HepG2 (cell line): ENCODE measurements around the gene CACNA1G. TPM values are rescaled to one million over a fixed set of nuclear protein-coding genes. Genes with fewer than 3 reads are reported as not detected.

Experiments
- ATAD3A ChIP-seq: sonication (generic); formaldehyde crosslinking; IDR thresholded peaks from 2 replicates; pipeline ENCODE4 v1.4.0; 2020; ENCODE audit warnings: missing genetic modification reagents
- ATF4 ChIP-seq, 2 experiments: fragments of 450-650 bp in 1 of 2; sonication (generic) in 1 of 2; formaldehyde crosslinking; IDR thresholded peaks; 2 replicates each; pipeline versions ENCODE4 v1.5.0 to v1.8.0; 2020 to 2022; ENCODE audit warnings: mild to moderate bottlenecking in 1 of 2, missing genetic modification reagents in 1 of 2
- CERS6 ChIP-seq: sonication (generic); formaldehyde crosslinking; IDR thresholded peaks from 2 replicates; pipeline ENCODE4 v1.5.0; 2020; ENCODE audit warnings: missing genetic modification reagents
- CREBL2 ChIP-seq: sonication (generic); formaldehyde crosslinking; IDR thresholded peaks from 2 replicates; pipeline ENCODE4 v1.8.1; 2023; ENCODE audit warnings: missing genetic modification reagents, mild to moderate bottlenecking, borderline replicate concordance
- ELF3 ChIP-seq: IDR thresholded peaks from 2 replicates; pipeline ENCODE4 v1.6.1; 2016; ENCODE audit warnings: missing genetic modification reagents, missing compliant biosample characterization
- FOXO1 ChIP-seq: sonication (generic); formaldehyde crosslinking; IDR thresholded peaks from 2 replicates; pipeline ENCODE4 v1.4.0; 2020; ENCODE audit warnings: missing genetic modification reagents
- NFAT5 ChIP-seq: sonication (generic); formaldehyde crosslinking; IDR thresholded peaks from 2 replicates; pipeline ENCODE4 v1.4.0; 2020; ENCODE audit warnings: missing genetic modification reagents
- SAFB2 ChIP-seq: sonication (generic); formaldehyde crosslinking; IDR thresholded peaks from 2 replicates; pipeline ENCODE4 v1.5.1; 2020; ENCODE audit warnings: missing genetic modification reagents, low read depth, mild to moderate bottlenecking, borderline replicate concordance
- ZNF326 ChIP-seq: sonication (generic); formaldehyde crosslinking; IDR thresholded peaks from 2 replicates; pipeline ENCODE4 v1.4.0; 2020; ENCODE audit warnings: missing genetic modification reagents, borderline replicate concordance
- ZNF414 ChIP-seq: sonication (generic); formaldehyde crosslinking; IDR thresholded peaks from 2 replicates; pipeline ENCODE4 v1.5.0; 2020; ENCODE audit warnings: missing genetic modification reagents
- ZNF598 ChIP-seq: sonication (generic); formaldehyde crosslinking; IDR thresholded peaks from 2 replicates; pipeline ENCODE4 v1.5.1; 2020; ENCODE audit warnings: mild to moderate bottlenecking, missing genetic modification reagents, borderline replicate concordance
- ZNF710 ChIP-seq: sonication (generic); formaldehyde crosslinking; IDR thresholded peaks from 2 replicates; pipeline ENCODE4 v1.5.0; 2020; ENCODE audit warnings: mild to moderate bottlenecking, missing genetic modification reagents, borderline replicate concordance
- ZXDC ChIP-seq: sonication (generic); formaldehyde crosslinking; IDR thresholded peaks from 2 replicates; pipeline ENCODE4 v1.5.0; 2020; ENCODE audit warnings: mild to moderate bottlenecking, missing genetic modification reagents
- polyA plus RNA-seq, 8 experiments: library from polyadenylated mRNA; depleted of rRNA in 3 of 8; stranded (reverse) in 7 of 8; unstranded in 1 of 8; fragments of >200 nt; fragmentation: Illumina TruSeq in 4 of 8; extraction: Trizol in 4 of 8; gene quantifications; 2 replicates each; pipeline versions ENCODE4 v1.2.1 to v1.2.3, GENCODE V29; 2011 to 2016; ENCODE audit warnings: low read depth in 4 of 8, missing spikeins in 1 of 8, mixed read lengths in 1 of 8; ENCODE audit not compliant: insufficient read depth in 1 of 8
- total RNA-seq, 5 experiments: library from RNA; depleted of rRNA; stranded (reverse); fragments of >200 nt; fragmentation: Illumina TruSeq; extraction: Trizol; gene quantifications; 2 replicates each; pipeline ENCODE4 v1.2.3, GENCODE V29; 2016; ENCODE audit warnings: low read depth in 1 of 5

CACNA1G gene
- total and polyA plus RNA-seq, 2 of the 13 experiments (the other 11 are each of a cell fraction or from before 2014, with no cell fraction given): 0.02 TPM; not detected in 1

- TF ChIP-seq ZNF414 (CRISPR knock-in tag) (no peak; the same call in 1 of the 2 replicates), SAFB2 (CRISPR knock-in tag) (0 out of 2 replicates have a peak, but pooled peaks have one; percentile 15), ZXDC (CRISPR knock-in tag) (no peak), ZNF598 (CRISPR knock-in tag) (no peak; the same call in 1 of the 2 replicates), ATAD3A (CRISPR knock-in tag) (no peak), FOXO1 (CRISPR knock-in tag) (0 out of 2 replicates have a peak, but pooled peaks have one; percentile 52), CERS6 (CRISPR knock-in tag) (no peak), ELF3 (CRISPR knock-in tag) (peak; percentile 50; the same call in 1 of the 2 replicates), ZNF326 (CRISPR knock-in tag) (0 out of 2 replicates have a peak, but pooled peaks have one; percentile 27), CREBL2 (CRISPR knock-in tag) (peak; percentile 52; the same call in 1 of the 2 replicates), ZNF710 (peak; percentile 76; the same call in 1 of the 2 replicates), NFAT5 (CRISPR knock-in tag) (no peak; the same call in 1 of the 2 replicates), ATF4 (CRISPR knock-in tag; IDR thresholded peaks at IDR 0.05) (no peak)
Measured at GRCh38 chr17:50541716-50542688, 18.5 kb upstream of the CACNA1G start (continued).
